Measurements from ENCODE around the gene PGP.
A peak's percentile ranks its signal among the peaks of the same experiment; 100 is the strongest.

Gene PGP

GRCh38 chr16:2197765-2198164, 16.9 kb downstream of the PGP start:
- no peak for DNase-seq

GRCh38 chr16:2196981-2197511, 17.6 kb downstream of the PGP start:
- no peak for DNase-seq

DNA sequence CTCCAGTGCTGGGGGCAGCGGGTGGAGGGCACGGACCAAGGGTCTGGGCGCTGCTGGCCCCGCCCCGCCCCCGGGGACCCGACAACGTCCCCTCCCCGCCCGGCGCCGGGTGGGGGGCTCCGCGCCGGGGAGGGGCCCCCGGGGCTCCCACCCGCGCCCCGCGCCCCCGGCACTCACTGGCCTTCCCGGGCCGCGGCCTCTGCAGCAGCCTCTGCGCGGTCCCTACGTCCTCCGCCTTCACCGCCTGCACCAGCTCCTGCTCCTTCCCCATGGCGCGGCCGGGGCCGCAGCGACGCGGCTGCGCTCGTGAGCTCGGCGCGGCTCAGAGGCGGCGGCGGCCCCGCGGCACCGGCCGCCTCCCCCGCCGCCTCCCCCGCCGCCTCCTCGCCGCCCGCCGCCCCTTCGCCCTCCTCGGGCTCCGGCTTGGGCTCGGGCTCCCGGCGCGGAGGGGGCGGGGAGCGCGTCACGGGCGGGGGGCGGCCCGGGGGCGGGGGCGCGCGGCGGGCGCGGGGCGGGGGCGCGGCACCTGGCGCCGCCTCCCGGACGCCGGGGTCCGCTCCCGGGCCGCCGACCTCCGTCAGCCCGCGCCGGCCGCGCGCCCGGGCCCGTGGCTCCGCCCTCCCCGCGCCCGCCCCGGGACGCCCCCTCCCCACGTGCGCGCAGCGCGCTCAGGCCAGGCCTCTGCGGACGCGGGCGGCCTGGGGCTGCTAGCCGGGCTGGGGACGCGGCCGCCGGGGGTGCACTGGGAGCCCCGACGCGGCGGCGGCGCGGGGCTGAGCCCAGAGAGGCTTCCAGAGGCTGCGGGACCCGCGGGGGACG, 18.3 kb downstream of the PGP start, which contains the start of gene CASKIN1:
Gene CASKIN1 (minus strand): TSS at position 444 of the 819 bp plus-strand sequence. CDS start 173 bp downstream, at position 271.
- DNase-seq = peak; percentile 51 to 79 (median 58)

- no peak for DNase-seq
Observed at GRCh38 chr16:2195322-2196161, 19.1 kb downstream of the PGP start.

- peak; percentile 30 to 49 (median 39) for DNase-seq
Observed at GRCh38 chr16:2194852-2195321, 19.8 kb downstream of the PGP start.

- DNase-seq = peak in 1 of 3 donors; percentile 18
Observed at GRCh38 chr16:2194166-2194834, 20.3 kb downstream of the PGP start.

DNA sequence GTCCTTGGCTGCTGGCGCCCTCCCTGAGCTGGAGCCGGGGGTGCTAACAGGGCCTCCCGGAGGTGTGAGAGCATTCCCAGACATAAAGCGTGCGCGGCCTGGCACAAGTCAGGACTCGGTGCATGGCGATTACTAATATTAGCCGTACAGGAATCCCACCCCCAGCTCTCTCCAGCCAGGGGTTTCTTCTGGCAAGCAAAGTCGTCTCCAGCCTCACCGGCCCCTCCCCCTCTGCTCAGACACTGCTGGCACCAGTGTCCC, 23.3 kb downstream of the PGP start:
- no peak for DNase-seq

GRCh38 chr16:2190659-2191445, 23.8 kb downstream of the PGP start:
- DNase-seq = no peak

DNA sequence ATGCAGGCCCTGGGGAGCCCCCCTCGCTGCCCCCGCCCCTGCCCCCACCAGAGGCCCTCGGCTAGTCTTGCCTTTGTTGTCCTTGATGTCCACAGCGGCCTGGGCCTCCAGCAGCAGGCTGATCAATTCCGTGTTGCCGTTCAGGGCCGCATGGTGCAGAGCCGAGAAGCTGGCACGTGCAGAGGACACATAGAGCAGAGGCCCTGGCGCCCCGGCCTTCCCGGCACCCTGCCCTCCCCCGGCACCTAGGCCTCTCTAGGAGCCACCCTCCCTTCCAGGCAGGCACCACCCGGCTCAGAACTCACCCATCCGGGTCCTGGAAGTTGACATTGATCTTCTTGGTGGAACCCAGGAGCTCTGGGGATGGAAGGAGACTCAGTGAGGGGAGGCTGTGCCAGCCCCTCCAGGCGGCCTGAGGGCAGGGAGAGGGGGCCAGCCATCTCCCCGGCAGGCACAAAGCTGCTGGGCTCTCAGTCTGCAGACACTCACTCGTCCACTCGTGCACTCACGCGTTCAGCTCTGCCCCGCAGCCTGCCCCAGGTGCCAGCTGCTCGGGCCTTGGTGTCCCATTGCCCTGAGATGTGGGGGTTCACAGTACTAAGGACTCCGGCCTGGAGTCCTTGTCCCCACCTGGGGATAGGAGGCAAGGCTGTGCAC, 24.5 kb downstream of the PGP start:
- no peak for DNase-seq

- no peak for DNase-seq
Observed at GRCh38 chr16:2189252-2189893, 25.3 kb downstream of the PGP start.

DNA sequence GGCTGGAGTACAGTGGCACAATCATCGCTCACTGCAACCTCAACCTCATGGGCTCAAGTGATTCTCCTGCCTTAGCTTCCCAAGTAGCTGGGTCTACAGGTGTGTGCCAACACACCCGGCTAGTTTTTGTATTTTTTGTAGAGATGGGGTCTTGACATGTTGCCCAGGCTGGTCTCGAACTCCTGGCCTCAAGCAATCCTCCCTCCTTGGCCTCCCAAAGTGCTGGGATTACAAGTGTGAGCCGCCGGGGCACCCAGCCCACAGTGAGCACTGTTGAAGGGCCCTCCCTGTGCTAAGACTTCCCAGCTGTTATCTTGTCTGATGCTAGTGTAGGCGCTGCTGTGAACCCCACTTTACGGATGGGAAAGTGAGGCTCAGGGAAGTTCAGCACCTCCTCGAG, 26.2 kb downstream of the PGP start:
- DNase-seq = no peak

DNA sequence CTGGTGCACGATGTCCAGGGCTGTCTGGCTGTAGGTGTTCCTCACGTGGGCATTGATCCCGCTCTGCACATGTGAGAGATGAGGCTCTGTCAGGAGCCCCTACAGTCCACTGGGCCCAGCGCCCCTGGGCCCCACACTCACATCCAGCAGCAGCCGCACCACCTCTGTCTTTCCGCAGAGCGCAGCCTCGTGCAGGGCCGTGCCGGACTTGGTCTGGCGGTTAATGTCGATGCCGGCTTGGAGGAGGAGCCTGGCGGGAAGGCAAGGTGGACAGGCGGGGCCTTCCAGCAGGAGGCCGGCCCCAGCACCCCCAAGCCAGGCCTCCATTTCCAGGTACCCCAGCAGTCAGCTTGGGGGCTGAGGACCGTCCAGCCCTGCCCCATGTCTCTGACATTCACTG, 27.4 kb downstream of the PGP start:
- DNase-seq = no peak

- DNase-seq = no peak
Observed at GRCh38 chr16:2186505-2186904, 28.1 kb downstream of the PGP start.

GRCh38 chr16:2186064-2186463, 28.6 kb downstream of the PGP start:
- no peak for DNase-seq

DNA sequence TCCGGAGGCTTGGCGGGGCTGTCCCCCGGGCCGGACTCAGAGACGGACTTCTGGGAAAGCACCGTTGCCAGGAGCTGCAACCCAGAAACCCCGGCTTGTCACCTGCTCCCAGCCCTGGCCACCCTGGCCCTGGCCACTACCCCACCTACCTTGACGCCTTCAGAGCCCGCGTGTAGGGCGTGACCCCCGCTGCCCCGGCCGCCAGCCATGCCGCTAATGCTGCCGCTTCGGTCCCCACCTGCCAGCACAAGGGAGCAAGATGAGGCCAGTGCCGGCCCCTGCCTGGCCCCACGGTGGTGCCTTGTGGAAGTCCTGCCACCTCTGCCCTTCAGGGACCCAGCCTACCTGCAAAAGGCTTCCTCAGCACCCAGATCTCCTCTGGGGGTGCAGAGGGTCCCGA, 29.7 kb downstream of the PGP start:
- no peak for DNase-seq

- no peak for DNase-seq
Observed at GRCh38 chr16:2184346-2184745, 30.3 kb downstream of the PGP start.

DNA sequence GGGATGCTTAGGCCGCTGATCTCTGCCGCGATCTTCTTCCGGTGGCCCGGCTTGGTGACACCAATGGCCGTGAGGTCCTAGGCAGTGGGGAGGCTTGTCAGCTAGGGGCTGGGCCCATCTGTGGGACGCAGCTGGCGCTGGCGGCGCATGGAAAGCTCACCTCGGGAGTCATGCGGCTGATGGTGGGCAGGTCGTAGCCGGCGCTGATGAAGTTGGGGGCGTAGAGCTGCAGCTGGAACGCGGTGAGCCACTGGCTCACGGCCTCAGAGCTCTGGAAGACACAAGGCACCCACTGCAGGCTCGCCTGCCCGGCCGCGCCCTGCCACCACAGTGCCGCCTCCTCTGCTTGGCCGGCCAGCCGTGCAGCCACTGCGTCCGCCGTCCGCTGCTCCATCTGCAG, 31.0 kb downstream of the PGP start:
- DNase-seq = no peak

DNA sequence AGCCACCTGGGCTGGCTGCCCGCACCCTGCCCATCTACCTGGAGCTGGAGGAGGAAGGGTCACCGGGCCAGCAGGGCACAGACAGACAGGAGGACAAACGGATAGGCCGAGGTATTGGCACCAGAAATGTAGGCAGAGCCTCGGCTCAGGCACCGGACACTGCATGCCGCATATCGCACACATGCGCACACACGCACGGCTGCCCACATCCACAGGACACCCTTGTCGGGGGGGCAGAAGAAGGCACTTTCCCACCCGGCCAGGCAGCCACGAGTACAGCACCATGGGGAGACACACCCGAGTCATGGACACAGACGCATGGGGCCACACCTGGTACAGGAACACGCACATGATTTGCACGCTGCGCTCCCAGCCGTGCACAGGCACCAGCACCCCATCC, 32.7 kb downstream of the PGP start:
- DNase-seq = no peak

- DNase-seq = no peak
Observed at GRCh38 chr16:2180962-2181923, 33.4 kb downstream of the PGP start.

GRCh38 chr16:2180461-2180860, 34.2 kb downstream of the PGP start:
- DNase-seq = no peak
